ENCODE measurements around the gene ABCD3.
A peak's percentile ranks its signal among the peaks of the same experiment; 100 is the strongest.
"Not testable (repeated sequence)": the region's sequence is repeated elsewhere in the genome, so short reads cannot be mapped to it uniquely, and the experiment has no call there.

ABCD3 gene

GRCh38 chr1:94413311-94413710, 4.9 kb upstream of the ABCD3 start:
- H3K9me3 ChIP-seq (ENCODE audit: control insufficient read depth, insufficient read depth, low read length), result no peaks in the 10 kb centered on the region
- H3K27ac ChIP-seq (ENCODE audit: low read length), result no peak overlapping the region
- H3K4me1 ChIP-seq (ENCODE audit: control insufficient read depth, insufficient read depth, low read length), result no peaks in the 10 kb centered on the region
- no peaks in the 10 kb centered on the region for H3K27me3 ChIP-seq (ENCODE audit: control insufficient read depth, insufficient read depth, low read length)
- WGBS (ENCODE audit: insufficient coverage, insufficient read length), result no CpG with 5 or more reads among the region's 2 CpGs
- DNase-seq (ENCODE audit: low read depth, low spot score), result no peak
- no peak overlapping the region for H3K4me3 ChIP-seq (ENCODE audit: low read length)
- no peaks in the 10 kb centered on the region for H3K36me3 ChIP-seq (ENCODE audit: control insufficient read depth, insufficient read depth, low read length)

DNA sequence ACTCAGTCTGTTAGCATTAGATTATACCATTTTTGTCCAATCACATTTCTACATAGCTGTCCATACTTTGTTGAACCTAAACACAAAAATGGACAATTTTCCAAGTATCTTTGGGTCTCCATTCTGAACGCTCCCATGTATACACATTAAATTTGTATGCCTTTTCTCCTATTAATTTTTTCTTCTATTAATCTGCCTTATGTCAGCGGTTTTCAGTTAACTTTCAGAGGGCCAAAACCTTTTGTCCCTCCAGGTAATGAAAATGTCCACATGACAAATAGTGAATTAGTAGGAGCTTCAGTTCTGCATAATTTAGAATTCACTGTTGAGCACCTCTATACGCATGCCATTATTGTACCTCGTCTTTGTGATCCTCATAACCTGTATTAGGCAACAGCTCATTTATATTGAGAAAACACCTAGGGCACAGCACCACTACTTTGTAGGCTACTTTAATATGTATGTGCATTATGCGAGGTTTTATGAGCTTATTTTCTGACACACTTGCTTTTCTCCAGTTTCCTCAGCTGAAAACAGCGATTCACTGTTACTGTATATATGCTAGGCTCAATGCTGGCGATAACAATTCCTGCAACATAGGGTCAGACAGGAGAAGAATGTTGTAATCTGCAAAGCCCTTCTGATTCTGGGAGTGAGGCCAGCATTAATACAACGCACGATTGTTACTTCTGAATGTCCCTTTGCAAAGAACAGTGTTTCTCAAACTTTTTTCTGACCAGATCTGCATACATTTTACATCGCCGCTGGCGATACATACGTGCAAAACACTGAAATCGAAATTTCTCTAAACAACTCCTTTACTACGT, 1.1 kb upstream of the ABCD3 start:
- Histone ChIP-seq H3K4me3 (ENCODE audit: low read length) (peak overlapping the region; percentile 81; the same call in 1 of the 2 replicates), H3K27ac (ENCODE audit: low read length) (no peak overlapping the region), H3K4me1 (ENCODE audit: control insufficient read depth, insufficient read depth, low read length) (no peaks in the 10 kb centered on the region), H3K27me3 (ENCODE audit: control insufficient read depth, insufficient read depth, low read length) (no peaks in the 10 kb centered on the region; the same call in 1 of the 2 replicates), H3K36me3 (ENCODE audit: control insufficient read depth, insufficient read depth, low read length) (no peaks in the 10 kb centered on the region), H3K9me3 (ENCODE audit: control insufficient read depth, insufficient read depth, low read length) (no peaks in the 10 kb centered on the region)
- DNase-seq (ENCODE audit: low read depth, low spot score), result no peak
- WGBS (ENCODE audit: insufficient coverage, insufficient read length), result no CpG with 5 or more reads among the region's 15 CpGs

DNA sequence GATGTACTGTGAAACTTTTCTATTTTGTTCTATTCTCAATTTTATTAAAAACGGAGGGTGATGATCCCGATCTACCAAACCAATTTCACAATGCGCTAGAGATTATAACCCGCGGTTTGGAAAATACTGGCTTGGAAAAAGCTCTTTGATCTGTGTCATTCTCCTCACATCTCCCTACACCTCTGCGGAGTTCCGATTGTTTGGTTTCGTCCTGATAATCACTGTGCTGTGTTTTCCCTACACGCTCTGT, 536 bp upstream of the ABCD3 start:
- Histone ChIP-seq H3K36me3 (ENCODE audit: control insufficient read depth, insufficient read depth, low read length) (no peaks in the 10 kb centered on the region), H3K4me3 (ENCODE audit: low read length) (peak overlapping the region; percentile 81; the same call in 1 of the 2 replicates), H3K27ac (ENCODE audit: low read length) (no peak overlapping the region), H3K9me3 (ENCODE audit: control insufficient read depth, insufficient read depth, low read length) (no peaks in the 10 kb centered on the region), H3K27me3 (ENCODE audit: control insufficient read depth, insufficient read depth, low read length) (no peaks in the 10 kb centered on the region; the same call in 1 of the 2 replicates), H3K4me1 (ENCODE audit: control insufficient read depth, insufficient read depth, low read length) (no peaks in the 10 kb centered on the region)
- no peak for DNase-seq (ENCODE audit: low read depth, low spot score)
- WGBS (ENCODE audit: insufficient coverage, insufficient read length), result no CpG with 5 or more reads among the region's 9 CpGs

- no peaks in the 10 kb centered on the region for H3K36me3 ChIP-seq (ENCODE audit: control insufficient read depth, insufficient read depth, low read length)
- H3K4me3 ChIP-seq (ENCODE audit: low read length), result peak overlapping the region; percentile 81
- H3K9me3 ChIP-seq (ENCODE audit: control insufficient read depth, insufficient read depth, low read length), result no peaks in the 10 kb centered on the region
- no CpG with 5 or more reads among the region's 52 CpGs for WGBS (ENCODE audit: insufficient coverage, insufficient read length)
- DNase-seq (ENCODE audit: low read depth, low spot score), result no peak
- no peak overlapping the region for H3K27ac ChIP-seq (ENCODE audit: low read length)
- H3K4me1 ChIP-seq (ENCODE audit: control insufficient read depth, insufficient read depth, low read length), result no peaks in the 10 kb centered on the region
- no peaks in the 10 kb centered on the region; the same call in 1 of the 2 replicates for H3K27me3 ChIP-seq (ENCODE audit: control insufficient read depth, insufficient read depth, low read length)
Measured at GRCh38 chr1:94418664-94419655, 771 bp downstream of the ABCD3 start.

DNA sequence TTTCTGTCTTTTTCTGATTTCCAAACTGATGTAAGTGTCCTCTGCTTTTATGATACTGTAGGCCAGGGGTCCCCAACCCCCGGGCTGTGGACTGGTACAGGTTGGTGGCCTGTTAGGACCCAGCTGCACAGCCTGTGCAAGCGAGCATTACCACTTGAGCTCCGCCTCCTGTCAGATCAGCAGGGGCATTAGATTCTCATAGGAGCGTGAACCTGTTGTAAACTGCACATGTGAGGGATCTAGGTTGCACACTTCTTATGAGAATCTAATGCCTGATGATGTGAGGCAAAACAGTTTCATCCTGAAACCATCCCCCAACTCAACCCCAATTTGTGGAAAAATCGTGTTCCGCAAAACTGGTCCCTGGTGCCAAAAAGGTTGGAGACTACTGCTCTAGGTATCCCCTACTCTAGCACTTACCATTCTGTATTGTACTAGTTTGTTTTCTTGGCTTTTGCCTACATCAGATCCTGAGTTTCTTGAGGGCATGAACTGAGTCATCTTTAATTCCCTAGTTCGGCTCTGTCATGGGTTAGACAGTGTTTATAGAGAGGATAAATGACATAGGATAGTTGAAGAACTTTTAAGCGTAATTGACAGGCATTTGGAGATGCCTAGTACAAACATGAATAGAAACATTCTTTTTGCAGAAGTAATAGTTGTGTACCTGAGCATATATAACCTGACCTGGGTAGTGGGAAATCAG, 4.1 kb downstream of the ABCD3 start:
- DNase-seq (ENCODE audit: low read depth, low spot score), result no peak
- Histone ChIP-seq H3K36me3 (ENCODE audit: control insufficient read depth, insufficient read depth, low read length) (no peaks in the 10 kb centered on the region), H3K9me3 (ENCODE audit: control insufficient read depth, insufficient read depth, low read length) (no peaks in the 10 kb centered on the region), H3K4me1 (ENCODE audit: control insufficient read depth, insufficient read depth, low read length) (no peaks in the 10 kb centered on the region), H3K4me3 (ENCODE audit: low read length) (no peak overlapping the region), H3K27ac (ENCODE audit: low read length) (no peak overlapping the region), H3K27me3 (ENCODE audit: control insufficient read depth, insufficient read depth, low read length) (no peaks in the 10 kb centered on the region; the same call in 1 of the 2 replicates)
- WGBS (ENCODE audit: insufficient coverage, insufficient read length), result no CpG with 5 or more reads among the region's 8 CpGs

DNA sequence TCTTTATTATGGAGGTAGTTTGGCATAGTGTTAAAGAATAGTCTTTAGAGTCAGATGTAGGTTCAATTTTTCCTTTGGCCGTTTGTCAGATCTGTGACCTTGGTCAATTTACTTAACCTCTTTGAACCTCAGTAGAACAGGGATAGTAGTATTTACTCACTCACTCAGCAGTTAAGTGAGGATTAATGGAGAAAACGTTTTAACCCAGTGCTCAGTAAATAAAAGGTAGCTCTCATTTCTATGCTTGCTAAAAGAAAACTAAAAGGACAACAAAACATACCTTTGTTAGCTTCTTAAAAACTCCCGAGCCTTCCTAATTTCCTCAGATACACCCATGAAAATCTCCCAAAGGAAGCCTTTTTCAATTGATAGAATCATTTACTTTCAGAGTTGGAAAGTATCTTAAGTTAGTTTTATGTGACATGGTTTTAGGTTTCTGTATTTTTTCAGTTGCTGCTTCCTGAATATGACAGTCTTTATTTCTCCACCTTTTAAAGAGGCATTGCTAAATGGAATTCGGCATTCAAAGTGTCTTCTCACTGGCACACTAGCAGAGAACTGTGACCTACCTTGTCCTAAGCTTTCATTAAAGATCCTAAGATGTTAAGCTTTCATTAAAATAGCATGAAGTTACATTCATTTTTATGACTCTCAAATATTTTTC, 7.8 kb downstream of the ABCD3 start:
- H3K27me3 ChIP-seq (ENCODE audit: control insufficient read depth, insufficient read depth, low read length), result no peaks in the 10 kb centered on the region
- H3K9me3 ChIP-seq (ENCODE audit: control insufficient read depth, insufficient read depth, low read length), result no peaks in the 10 kb centered on the region
- H3K36me3 ChIP-seq (ENCODE audit: control insufficient read depth, insufficient read depth, low read length), result no peaks in the 10 kb centered on the region
- WGBS (ENCODE audit: insufficient coverage, insufficient read length), result no CpG with 5 or more reads among the region's 4 CpGs
- DNase-seq (ENCODE audit: low read depth, low spot score), result no peak
- no peak overlapping the region for H3K4me3 ChIP-seq (ENCODE audit: low read length)
- no peak overlapping the region for H3K27ac ChIP-seq (ENCODE audit: low read length)
- no peaks in the 10 kb centered on the region for H3K4me1 ChIP-seq (ENCODE audit: control insufficient read depth, insufficient read depth, low read length)

DNA sequence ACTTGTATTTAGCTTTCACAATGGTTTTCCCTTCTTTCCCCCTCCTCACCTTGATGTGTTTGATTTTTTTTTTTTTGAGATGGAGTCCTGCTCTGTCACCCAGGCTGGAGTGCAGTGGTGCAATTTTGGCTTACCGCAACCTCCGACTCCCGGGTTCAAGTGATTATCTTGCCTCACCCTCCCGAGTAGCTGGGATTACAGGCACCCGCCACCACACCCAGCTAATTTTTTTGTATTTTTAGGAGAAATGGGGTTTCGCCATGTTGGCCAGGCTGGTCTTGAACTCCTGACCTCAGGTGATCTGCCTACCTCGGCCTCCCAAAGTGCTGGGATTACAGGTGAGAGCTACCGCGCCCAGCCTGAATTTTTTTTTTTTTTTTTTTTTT, 8.3 kb downstream of the ABCD3 start:
- not testable (repeated sequence) for H3K4me3 ChIP-seq (ENCODE audit: low read length); H3K27me3 ChIP-seq (ENCODE audit: control insufficient read depth, insufficient read depth, low read length); H3K36me3 ChIP-seq (ENCODE audit: control insufficient read depth, insufficient read depth, low read length); H3K4me1 ChIP-seq (ENCODE audit: control insufficient read depth, insufficient read depth, low read length); H3K9me3 ChIP-seq (ENCODE audit: control insufficient read depth, insufficient read depth, low read length); H3K27ac ChIP-seq (ENCODE audit: low read length); DNase-seq (ENCODE audit: low read depth, low spot score)
- no CpG with 5 or more reads among the region's 9 CpGs for WGBS (ENCODE audit: insufficient coverage, insufficient read length)

GRCh38 chr1:94428441-94428840, 10.3 kb downstream of the ABCD3 start:
- no CpG with 5 or more reads among the region's 5 CpGs for WGBS (ENCODE audit: insufficient coverage, insufficient read length)
- Histone ChIP-seq H3K4me1 (ENCODE audit: control insufficient read depth, insufficient read depth, low read length) (no peaks in the 10 kb centered on the region), H3K27ac (ENCODE audit: low read length) (no peak overlapping the region), H3K27me3 (ENCODE audit: control insufficient read depth, insufficient read depth, low read length) (no peaks in the 10 kb centered on the region), H3K4me3 (ENCODE audit: low read length) (no peak overlapping the region), H3K36me3 (ENCODE audit: control insufficient read depth, insufficient read depth, low read length) (no peaks in the 10 kb centered on the region), H3K9me3 (ENCODE audit: control insufficient read depth, insufficient read depth, low read length) (no peaks in the 10 kb centered on the region)
- DNase-seq (ENCODE audit: low read depth, low spot score), result no peak

DNA sequence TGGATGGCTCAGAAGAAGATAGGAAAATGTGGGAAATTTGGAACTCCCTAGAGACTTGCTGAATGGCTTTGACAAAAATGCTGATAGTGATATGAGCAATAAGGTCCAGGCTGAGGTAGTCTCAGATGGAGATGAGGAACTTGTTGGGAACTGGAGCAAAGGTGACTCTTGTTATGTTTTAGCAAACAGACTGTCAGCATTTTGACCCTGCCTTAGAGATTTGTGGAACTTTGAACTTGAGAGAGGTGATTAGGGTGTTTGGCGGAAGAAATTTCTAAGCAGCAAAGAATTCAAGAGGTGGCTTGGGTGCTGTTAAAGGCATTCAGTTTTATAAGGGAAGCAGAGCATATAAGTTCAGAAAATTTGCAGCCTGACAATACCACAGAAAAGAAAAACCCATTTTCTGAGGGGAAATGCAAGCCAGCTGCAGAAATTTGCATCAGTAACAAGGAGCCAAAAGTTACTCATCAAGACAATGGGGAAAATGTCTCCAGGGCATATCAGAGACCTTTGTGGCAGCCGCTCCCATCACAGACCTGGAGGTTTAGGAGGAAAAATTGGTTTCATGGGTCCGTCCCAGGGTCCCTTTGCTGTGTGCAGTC, 10.8 kb downstream of the ABCD3 start:
- H3K27me3 ChIP-seq (ENCODE audit: control insufficient read depth, insufficient read depth, low read length); H3K4me1 ChIP-seq (ENCODE audit: control insufficient read depth, insufficient read depth, low read length); H3K27ac ChIP-seq (ENCODE audit: low read length); H3K9me3 ChIP-seq (ENCODE audit: control insufficient read depth, insufficient read depth, low read length); H3K4me3 ChIP-seq (ENCODE audit: low read length); DNase-seq (ENCODE audit: low read depth, low spot score); H3K36me3 ChIP-seq (ENCODE audit: control insufficient read depth, insufficient read depth, low read length): not testable (repeated sequence)
- WGBS (ENCODE audit: insufficient coverage, insufficient read length), result no CpG with 5 or more reads among the region's 3 CpGs

All from iPS DF 6.9 (cell line).